Kasumi-1 (cell line): ENCODE measurements around the gene CCDC136.
A peak's percentile ranks its signal among the peaks of the same experiment; 100 is the strongest.

Source experiments
- DNase-seq, 2 experiments: peaks; one replicate each; lab custom pipeline; 2025; lab: John Stamatoyannopoulos, UW

CCDC136 gene

DNA sequence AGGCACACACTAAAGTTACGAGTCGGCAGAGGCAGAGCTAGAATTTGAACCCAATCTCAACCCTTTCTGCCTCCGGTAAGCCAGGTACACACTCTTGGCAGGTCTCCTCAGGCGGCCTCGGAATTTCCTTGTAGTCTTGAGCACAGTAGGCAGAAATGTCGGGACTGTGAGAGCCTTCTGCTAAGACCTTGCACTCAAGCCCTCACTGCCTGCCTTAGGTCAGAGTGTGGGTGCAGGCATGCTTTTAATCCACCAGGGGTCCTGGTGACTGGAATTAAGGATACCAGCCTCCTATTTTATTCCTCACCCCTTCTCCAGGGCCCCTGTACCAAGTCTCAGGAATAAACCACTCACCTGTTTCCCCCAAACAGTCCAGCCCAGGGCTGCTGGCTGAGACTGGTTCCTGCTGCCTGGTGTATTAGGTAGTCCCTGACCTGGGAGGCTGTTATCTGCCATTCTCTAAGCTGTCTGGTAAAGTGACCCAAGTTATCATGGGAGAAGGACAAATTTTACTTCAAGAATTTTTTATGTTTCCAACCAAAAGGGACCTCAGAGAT lies 71.7 kb downstream of the CCDC136 start:
- DNase-seq, result peak; percentile 69 to 82

DNA sequence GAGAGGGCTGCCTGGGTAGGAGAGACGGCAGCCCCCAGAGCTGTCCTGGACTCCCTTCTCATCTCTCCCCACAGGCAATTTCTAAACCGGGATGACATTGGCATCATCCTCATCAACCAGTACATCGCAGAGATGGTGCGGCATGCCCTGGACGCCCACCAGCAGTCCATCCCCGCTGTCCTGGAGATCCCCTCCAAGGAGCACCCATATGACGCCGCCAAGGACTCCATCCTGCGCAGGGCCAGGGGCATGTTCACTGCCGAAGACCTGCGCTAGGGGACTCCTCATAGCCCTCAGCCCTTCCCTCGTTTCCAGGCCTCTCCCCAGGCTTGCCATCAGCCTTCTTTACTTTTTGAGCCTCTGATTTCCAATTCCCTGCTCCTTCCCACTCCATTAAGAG lies 73.5 kb downstream of the CCDC136 start:
- DNase-seq, result no peak

GRCh38 chr7:128865996-128866877 lies 74.5 kb downstream of the CCDC136 start:
- DNase-seq, result no peak

- DNase-seq, result no peak
Observed at GRCh38 chr7:128867241-128867640, 75.5 kb downstream of the CCDC136 start.

- no peak for DNase-seq
Observed at GRCh38 chr7:128867842-128868623, 76.3 kb downstream of the CCDC136 start.

DNA sequence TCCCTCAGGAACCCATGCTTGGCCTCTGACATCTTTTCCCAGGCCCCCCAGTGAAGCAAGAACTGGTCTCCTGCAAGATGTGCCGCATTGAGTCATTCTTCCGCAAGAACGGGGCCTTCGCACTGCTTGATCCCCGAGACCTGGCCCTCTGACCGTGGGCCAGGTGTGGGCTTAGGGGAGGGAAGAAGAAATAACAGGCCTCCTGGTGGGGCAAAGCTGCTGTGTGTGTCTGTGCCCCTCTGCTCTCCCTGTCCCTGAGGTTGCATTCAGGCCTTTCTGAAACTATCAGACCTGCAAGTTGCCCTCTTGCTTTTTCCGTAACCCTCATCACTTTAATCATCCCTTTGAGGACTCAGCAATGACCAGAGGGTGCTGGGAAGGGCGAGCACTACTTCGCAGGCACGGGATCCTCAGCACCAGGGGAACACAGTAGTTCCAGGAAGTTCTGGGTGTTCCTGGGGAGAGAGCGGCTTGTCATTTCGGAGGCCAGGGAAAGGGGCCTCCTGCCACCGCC lies 76.9 kb downstream of the CCDC136 start:
- no peak for DNase-seq

DNA sequence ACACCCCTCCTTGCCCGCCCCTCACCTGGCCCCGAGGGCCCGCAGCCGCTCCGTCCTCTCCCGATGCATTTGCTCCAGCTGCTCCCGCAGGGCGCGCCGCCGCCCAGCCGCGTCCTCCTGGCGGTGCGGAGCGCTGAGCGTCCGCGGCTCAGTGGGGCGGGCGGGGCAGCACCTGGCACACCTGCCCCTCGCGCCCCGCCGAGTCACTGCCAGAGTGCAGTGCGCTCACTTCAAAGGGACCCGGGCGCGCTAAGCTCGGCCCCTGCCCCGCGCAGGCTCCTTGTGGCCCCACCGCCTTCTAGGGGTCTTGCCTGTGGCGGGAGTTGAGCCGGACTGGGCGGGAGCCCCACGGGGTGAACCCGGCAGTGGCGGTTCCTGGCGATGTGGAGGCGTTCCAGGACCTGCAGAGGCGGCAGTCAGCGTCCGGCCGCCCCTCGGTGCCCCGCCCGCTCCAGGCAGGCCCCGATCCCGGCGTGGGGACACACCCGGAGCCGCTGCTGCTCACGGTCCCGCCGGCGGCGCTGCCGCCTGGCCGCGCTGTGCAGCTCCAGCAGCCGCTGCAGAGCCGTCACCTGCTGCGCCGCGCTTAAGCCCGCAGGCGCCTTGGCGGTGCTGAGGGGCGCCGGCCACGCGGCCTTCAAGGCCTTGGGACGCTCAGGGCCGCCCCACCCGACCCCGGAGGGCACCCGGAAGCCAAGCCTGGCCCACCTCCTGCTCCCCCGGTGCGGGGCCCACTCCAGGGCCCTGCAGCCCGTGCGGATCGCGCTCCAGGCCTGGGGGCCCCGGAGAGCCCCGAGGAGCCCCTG lies 77.6 kb downstream of the CCDC136 start:
- DNase-seq, result no peak

DNA sequence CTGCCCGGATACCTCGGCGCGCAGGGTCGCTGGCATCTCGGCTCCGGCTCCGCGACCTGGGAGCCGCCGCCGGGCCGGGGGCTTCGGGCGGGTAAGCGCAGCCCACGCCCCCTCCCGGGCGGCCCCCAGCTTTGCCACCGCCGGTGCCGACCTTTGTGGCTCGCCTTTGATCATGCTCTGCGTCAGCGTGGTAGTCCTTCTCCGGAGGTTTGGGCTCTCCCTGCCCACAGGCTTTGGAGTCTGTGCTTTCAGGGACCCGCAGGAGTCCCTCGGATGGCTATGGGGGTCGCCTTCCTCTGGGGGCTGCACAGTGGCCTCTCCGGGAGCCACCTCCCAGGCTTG lies 78.1 kb downstream of the CCDC136 start:
- DNase-seq, result no peak

DNA sequence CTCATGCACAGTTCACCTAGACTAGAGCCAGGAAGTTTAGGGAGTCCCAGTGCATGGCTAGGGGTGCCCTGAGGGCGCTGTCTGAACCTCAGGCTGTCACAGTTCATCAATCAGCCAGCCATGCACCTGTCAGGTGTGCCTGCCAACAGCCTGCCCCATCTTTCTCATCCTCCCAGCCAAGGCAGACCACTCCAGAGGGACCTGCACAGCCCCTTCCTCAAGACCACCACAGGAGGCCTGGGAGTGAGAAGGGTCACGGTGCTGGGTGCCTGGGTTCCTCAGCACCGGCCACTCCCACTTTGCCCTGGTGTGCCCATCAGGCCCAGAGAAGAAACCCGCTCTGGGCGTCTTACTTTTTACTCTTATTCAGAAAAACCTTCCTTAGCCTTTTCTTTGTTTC lies 79.3 kb downstream of the CCDC136 start:
- no peak for DNase-seq
